Suprapubic skin (tissue), 4 donors: Measurements from ENCODE around the gene ARID1B.

Experiments used
- POLR2A ChIP-seq, 2 donors: fragments of 450-650 bp; IDR thresholded peaks; one replicate each; pipeline ENCODE4 v1.6.1; 2017; ENCODE audit warnings: antibody characterized with exemption in 2 of 2, mild to moderate bottlenecking in 2 of 2, moderate library complexity in 2 of 2
- POLR2AphosphoS5 ChIP-seq, 3 donors: sonication (generic); formaldehyde crosslinking; IDR thresholded peaks; one replicate each; pipeline ENCODE4 v1.6.1; 2017; ENCODE audit warnings: antibody characterized with exemption in 3 of 3
- TF ChIP-seq, protein P1 (sequence below), 2 donors: fragments of 200-600 bp in 1 of 2; fragments of 450-650 bp in 1 of 2; sonication (generic) in 1 of 2; IDR thresholded peaks; one replicate each; pipeline ENCODE4 v1.5.1; 2016 to 2019; ENCODE audit warnings: antibody characterized with exemption in 2 of 2, mild to moderate bottlenecking in 1 of 2, moderate library complexity in 1 of 2

DNA sequence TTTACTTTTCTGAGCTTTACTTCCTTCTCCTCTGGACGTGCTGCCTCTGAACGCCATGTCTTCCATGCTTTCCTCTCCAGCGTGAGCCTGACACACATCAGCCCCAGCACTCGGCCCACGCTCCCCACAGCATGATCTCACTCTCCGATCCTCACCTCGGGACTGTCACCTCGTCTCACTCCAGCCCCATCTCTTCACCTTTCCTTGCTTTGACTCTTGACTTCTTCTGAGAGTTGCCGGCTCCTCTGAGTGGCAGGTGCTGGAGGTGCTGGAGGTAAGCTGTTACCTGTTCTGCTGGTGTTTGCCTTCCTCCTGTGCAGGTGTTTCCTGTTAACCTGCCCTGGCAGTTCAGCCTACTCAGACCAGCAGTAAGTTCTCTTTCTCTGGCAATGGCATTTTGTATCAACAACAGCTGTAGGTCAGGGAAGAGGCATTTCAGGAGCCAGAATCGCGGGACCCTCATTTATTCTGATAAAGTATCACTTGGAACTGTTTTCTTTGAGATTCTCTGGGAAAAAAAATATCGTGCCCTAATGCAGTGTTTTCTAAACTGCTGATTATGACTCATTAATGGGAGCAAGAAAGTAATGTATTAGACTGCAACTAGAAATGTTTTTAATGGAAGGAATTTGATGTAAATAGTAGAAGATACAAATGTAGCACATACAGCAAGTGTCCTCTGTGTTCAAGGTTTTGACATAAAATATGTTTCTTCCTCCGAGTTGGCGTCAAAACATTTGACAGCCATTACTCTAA lies 106.5 kb downstream of the ARID1B start:
- TF ChIP-seq POLR2A (IDR thresholded peaks at IDR 0.05) (no peak), POLR2AphosphoS5 (IDR thresholded peaks at IDR 0.05) (no peak)
- TF ChIP-seq, protein P1, sequence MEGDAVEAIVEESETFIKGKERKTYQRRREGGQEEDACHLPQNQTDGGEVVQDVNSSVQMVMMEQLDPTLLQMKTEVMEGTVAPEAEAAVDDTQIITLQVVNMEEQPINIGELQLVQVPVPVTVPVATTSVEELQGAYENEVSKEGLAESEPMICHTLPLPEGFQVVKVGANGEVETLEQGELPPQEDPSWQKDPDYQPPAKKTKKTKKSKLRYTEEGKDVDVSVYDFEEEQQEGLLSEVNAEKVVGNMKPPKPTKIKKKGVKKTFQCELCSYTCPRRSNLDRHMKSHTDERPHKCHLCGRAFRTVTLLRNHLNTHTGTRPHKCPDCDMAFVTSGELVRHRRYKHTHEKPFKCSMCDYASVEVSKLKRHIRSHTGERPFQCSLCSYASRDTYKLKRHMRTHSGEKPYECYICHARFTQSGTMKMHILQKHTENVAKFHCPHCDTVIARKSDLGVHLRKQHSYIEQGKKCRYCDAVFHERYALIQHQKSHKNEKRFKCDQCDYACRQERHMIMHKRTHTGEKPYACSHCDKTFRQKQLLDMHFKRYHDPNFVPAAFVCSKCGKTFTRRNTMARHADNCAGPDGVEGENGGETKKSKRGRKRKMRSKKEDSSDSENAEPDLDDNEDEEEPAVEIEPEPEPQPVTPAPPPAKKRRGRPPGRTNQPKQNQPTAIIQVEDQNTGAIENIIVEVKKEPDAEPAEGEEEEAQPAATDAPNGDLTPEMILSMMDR (IDR thresholded peaks at IDR 0.05): no peak
